ENCODE data around the gene CNTNAP2.
"Not testable (repeated sequence)": the region's sequence is repeated elsewhere in the genome, so short reads cannot be mapped to it uniquely, and the experiment has no call there.

The CNTNAP2 gene

GRCh38 chr7:148445260-148446044 is 2328.9 kb downstream of the CNTNAP2 start:
- DNase-seq = no peak

- no peak for DNase-seq
These were observed 2330.7 kb downstream of the CNTNAP2 start for GRCh38 chr7:148447221-148447849.

- DNase-seq = not testable (repeated sequence)
These were observed 2334.9 kb downstream of the CNTNAP2 start for GRCh38 chr7:148451526-148451925.

- DNase-seq = no peak
These were observed 2339.8 kb downstream of the CNTNAP2 start for GRCh38 chr7:148456351-148456750.

- DNase-seq = no peak
These were observed 2340.8 kb downstream of the CNTNAP2 start for GRCh38 chr7:148457310-148457921.

GRCh38 chr7:148458263-148458662 is 2341.7 kb downstream of the CNTNAP2 start:
- no peak for DNase-seq

- no peak for DNase-seq
These were observed 2345.0 kb downstream of the CNTNAP2 start for GRCh38 chr7:148461392-148462179.

GRCh38 chr7:148462774-148463173 is 2346.2 kb downstream of the CNTNAP2 start:
- DNase-seq = not testable (repeated sequence)

- no peak for DNase-seq
These were observed 2346.6 kb downstream of the CNTNAP2 start for GRCh38 chr7:148463210-148463609.

- DNase-seq = no peak
These were observed 2348.3 kb downstream of the CNTNAP2 start for GRCh38 chr7:148464947-148465346.

GRCh38 chr7:148465441-148465840 is 2348.8 kb downstream of the CNTNAP2 start:
- DNase-seq = not testable (repeated sequence)

GRCh38 chr7:148466120-148466519 is 2349.5 kb downstream of the CNTNAP2 start:
- no peak for DNase-seq

- no peak for DNase-seq
These were observed 2352.1 kb downstream of the CNTNAP2 start for GRCh38 chr7:148468700-148469098.

Data from NCI-H510A treated with DMSO at 0.1 percent for 48 hours (cell line).